Progenitor cell of endocrine pancreas (in vitro differentiated cells): ENCODE results near the gene G2E3. TPM values are rescaled to one million over a fixed set of nuclear protein-coding genes. Genes with fewer than 3 reads are reported as not detected.

Experiments used
- DNase-seq: peaks from one replicate; pipeline ENCODE4 v3.0.0; 2021; ENCODE audit warnings: low spot score; ENCODE audit not compliant: unreplicated experiment
- H3K27ac Mint-ChIP-seq: 2 replicates; pipeline ENCODE4 v1.8.0; 2021; ENCODE audit warnings: mild to moderate bottlenecking, moderate library complexity, mixed read lengths
- H3K27me3 Mint-ChIP-seq: 2 replicates; pipeline ENCODE4 v1.8.0; 2021; ENCODE audit warnings: mixed read lengths
- H3K36me3 Mint-ChIP-seq: 2 replicates; pipeline ENCODE4 v1.8.0; 2022; ENCODE audit warnings: mixed read lengths; ENCODE audit not compliant: insufficient read depth
- H3K4me1 Mint-ChIP-seq: 2 replicates; pipeline ENCODE4 v1.8.0; 2021; ENCODE audit warnings: low read depth, mixed read lengths
- H3K4me3 Mint-ChIP-seq: 2 replicates; pipeline ENCODE4 v1.8.0; 2021; ENCODE audit warnings: low read depth, mild to moderate bottlenecking, moderate library complexity, mixed read lengths
- H3K9me3 Mint-ChIP-seq: 2 replicates; pipeline ENCODE4 v1.8.0; 2021; ENCODE audit warnings: low read depth, mixed read lengths
- CTCF ChIP-seq: fragments of 200-600 bp; sonication (generic); IDR thresholded peaks from one replicate; pipeline ENCODE4 v1.5.0; 2021; ENCODE audit warnings: antibody characterized with exemption, mild to moderate bottlenecking; ENCODE audit not compliant: unreplicated experiment
- total RNA-seq: library from RNA; stranded (reverse); gene quantifications from 2 replicates; pipeline ENCODE4 v1.2.1, GENCODE V29; 2021

Gene G2E3
- total RNA-seq, 1 donor from 2014 or later, result 31.4 TPM

- Mint-ChIP-seq H3K4me1 (no peaks in the 10 kb centered on the region), H3K4me3 (no peak overlapping the region), H3K9me3 (no peaks in the 10 kb centered on the region), H3K27me3 (no peaks in the 10 kb centered on the region), H3K36me3 (no peaks in the 10 kb centered on the region), H3K27ac (no peak overlapping the region)
- DNase-seq, result no peak
- peak; percentile 75 for TF ChIP-seq CTCF
These were observed 36.8 kb upstream of the G2E3 start for GRCh38 chr14:30521899-30522736.

GRCh38 chr14:30525833-30526232, 33.1 kb upstream of the G2E3 start:
- DNase-seq, result no peak
- Mint-ChIP-seq H3K4me3 (no peak overlapping the region), H3K27ac (no peak overlapping the region), H3K9me3 (no peaks in the 10 kb centered on the region), H3K36me3 (no peaks in the 10 kb centered on the region), H3K27me3 (no peaks in the 10 kb centered on the region), H3K4me1 (no peaks in the 10 kb centered on the region)
- no peak for TF ChIP-seq CTCF

GRCh38 chr14:30527196-30527595, 31.8 kb upstream of the G2E3 start:
- H3K36me3 Mint-ChIP-seq, result no peaks in the 10 kb centered on the region
- no peaks in the 10 kb centered on the region for H3K4me1 Mint-ChIP-seq
- H3K27me3 Mint-ChIP-seq, result no peaks in the 10 kb centered on the region
- TF ChIP-seq CTCF, result no peak
- H3K4me3 Mint-ChIP-seq, result no peak overlapping the region
- DNase-seq, result no peak
- H3K27ac Mint-ChIP-seq, result no peak overlapping the region
- H3K9me3 Mint-ChIP-seq, result no peaks in the 10 kb centered on the region

- no peaks in the 10 kb centered on the region for H3K27me3 Mint-ChIP-seq
- no peak overlapping the region for H3K27ac Mint-ChIP-seq
- TF ChIP-seq CTCF, result no peak
- no peak for DNase-seq
- no peaks in the 10 kb centered on the region for H3K4me1 Mint-ChIP-seq
- no peaks in the 10 kb centered on the region for H3K36me3 Mint-ChIP-seq
- no peak overlapping the region for H3K4me3 Mint-ChIP-seq
- no peaks in the 10 kb centered on the region for H3K9me3 Mint-ChIP-seq
These were observed 30.8 kb upstream of the G2E3 start for GRCh38 chr14:30528119-30528518.

GRCh38 chr14:30528778-30529642, 29.9 kb upstream of the G2E3 start:
- Mint-ChIP-seq H3K36me3 (no peaks in the 10 kb centered on the region), H3K4me1 (no peaks in the 10 kb centered on the region), H3K9me3 (no peaks in the 10 kb centered on the region), H3K27me3 (no peaks in the 10 kb centered on the region), H3K4me3 (no peak overlapping the region), H3K27ac (no peak overlapping the region)
- TF ChIP-seq CTCF, result no peak
- no peak for DNase-seq
